DND-41 (cell line): ENCODE measurements around the gene PSMA5.

ENCODE experiments used
- ATAC-seq: fragments of 200-7000 bp; cut with Tn5 transposase; 3 replicates; pipeline ENCODE4 v1.9.1; 2021; ENCODE audit warnings: low read depth; ENCODE audit not compliant: insufficient read depth
- DNase-seq: peaks from one replicate; pipeline ENCODE4 v3.0.0-alpha.2; 2020
- H2AFZ ChIP-seq: 2 replicates; pipeline ENCODE4 v1.6.0; 2012; ENCODE audit warnings: low read depth, low read length
- H3K27ac ChIP-seq: 2 replicates; pipeline ENCODE4 v1.5.1; 2012; ENCODE audit warnings: low read length, inconsistent platforms
- H3K27me3 ChIP-seq: fragments of 200-600 bp; sonication (generic); 2 replicates; pipeline ENCODE4 v1.6.0; 2012; ENCODE audit warnings: low read length, mild to moderate bottlenecking, inconsistent platforms; ENCODE audit not compliant: insufficient read depth, poor library complexity
- H3K36me3 ChIP-seq: 2 replicates; pipeline ENCODE4 v1.5.1; 2012; ENCODE audit warnings: low read length, inconsistent platforms; ENCODE audit not compliant: insufficient read depth
- H3K4me1 ChIP-seq: 2 replicates; pipeline ENCODE4 v1.5.1; 2012; ENCODE audit warnings: mild to moderate bottlenecking, low read length; ENCODE audit not compliant: insufficient read depth
- H3K4me2 ChIP-seq: 2 replicates; pipeline ENCODE4 v1.6.0; 2012; ENCODE audit warnings: mild to moderate bottlenecking, moderate library complexity, low read length, inconsistent platforms; ENCODE audit not compliant: insufficient read depth
- H3K4me3 ChIP-seq, 2 experiments: fragments of 200-600 bp in 1 of 2; shearing (Covaris generic) in 1 of 2; 2 replicates each; pipeline ENCODE4 v1.5.1; 2012 to 2016; ENCODE audit warnings: inconsistent platforms in 2 of 2, low read length in 2 of 2, mild to moderate bottlenecking in 2 of 2, low read depth in 1 of 2, moderate library complexity in 1 of 2
- H3K79me2 ChIP-seq: 2 replicates; pipeline ENCODE4 v1.6.0; 2012; ENCODE audit warnings: low read length, inconsistent platforms; ENCODE audit not compliant: insufficient read depth
- H3K9ac ChIP-seq: 2 replicates; pipeline ENCODE4 v1.6.0; 2012; ENCODE audit warnings: low read depth, mild to moderate bottlenecking, inconsistent platforms, low read length, moderate library complexity
- H3K9me3 ChIP-seq: 2 replicates; pipeline ENCODE4 v1.5.1; 2012; ENCODE audit warnings: low read length, moderate library complexity, mild to moderate bottlenecking, inconsistent platforms; ENCODE audit not compliant: insufficient read depth, severe bottlenecking
- H4K20me1 ChIP-seq: 2 replicates; pipeline ENCODE4 v1.6.0; 2012; ENCODE audit warnings: low read length; ENCODE audit not compliant: insufficient read depth
- CTCF ChIP-seq: IDR thresholded peaks from 2 replicates; pipeline ENCODE4 v1.5.1; 2012; ENCODE audit warnings: borderline replicate concordance, low read length, moderate library complexity, mild to moderate bottlenecking; ENCODE audit not compliant: poor library complexity, severe bottlenecking; ENCODE audit errors: extremely low read depth
- EZH2 ChIP-seq: IDR thresholded peaks from 3 replicates; pipeline ENCODE4 v1.6.1; 2012; ENCODE audit warnings: borderline replicate concordance, low read depth, mild to moderate bottlenecking, moderate library complexity, low read length, inconsistent platforms; ENCODE audit not compliant: severe bottlenecking

Gene PSMA5

GRCh38 chr1:109372281-109372680, 54.0 kb downstream of the PSMA5 start:
- no peak for ATAC-seq
- TF ChIP-seq EZH2 (no peak), CTCF (no peak)
- H2AFZ ChIP-seq: no peak overlapping the region
- no peaks in the 10 kb centered on the region for H3K9me3 ChIP-seq
- no peaks in the 10 kb centered on the region for H3K27me3 ChIP-seq
- peaks cover 60% of the 10 kb centered on the region for H3K79me2 ChIP-seq
- H3K4me3 ChIP-seq: no peak overlapping the region
- no peak for DNase-seq
- no peak overlapping the region for H3K27ac ChIP-seq
- no peak overlapping the region for H3K4me2 ChIP-seq
- H3K36me3 ChIP-seq: peaks cover 11% of the 10 kb centered on the region
- peaks cover 17% of the 10 kb centered on the region for H3K4me1 ChIP-seq
- H3K9ac ChIP-seq: no peak overlapping the region
- H4K20me1 ChIP-seq: peaks cover 26% of the 10 kb centered on the region; the same call in 1 of the 2 replicates

DNA sequence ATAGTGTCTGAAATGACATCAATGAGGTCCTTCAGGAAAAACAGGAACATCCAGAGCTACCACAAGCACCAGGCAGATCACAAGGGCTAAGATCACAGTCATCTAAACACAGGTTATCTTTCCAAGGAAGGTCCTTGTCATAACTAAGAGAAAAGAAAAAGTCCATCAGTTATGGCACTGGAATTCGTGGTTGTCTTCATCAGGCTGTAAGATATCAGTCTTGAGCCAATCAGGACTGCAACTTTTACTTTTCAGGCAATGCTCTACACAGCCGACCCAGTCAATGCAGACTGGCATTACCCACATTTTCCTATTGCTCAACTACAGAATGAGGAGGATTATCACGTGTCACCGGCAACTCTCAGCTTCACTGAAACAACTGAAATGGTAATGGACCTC, 54.9 kb downstream of the PSMA5 start:
- no peak overlapping the region for H3K9ac ChIP-seq
- no peaks in the 10 kb centered on the region for H3K27me3 ChIP-seq
- peaks cover 17% of the 10 kb centered on the region for H3K4me1 ChIP-seq
- ATAC-seq (no peak), DNase-seq (no peak)
- no peaks in the 10 kb centered on the region for H3K9me3 ChIP-seq
- H2AFZ ChIP-seq: no peak overlapping the region
- H3K4me2 ChIP-seq: no peak overlapping the region
- H3K79me2 ChIP-seq: peaks cover 51% of the 10 kb centered on the region
- no peak overlapping the region for H3K4me3 ChIP-seq
- peaks cover 21% of the 10 kb centered on the region for H3K36me3 ChIP-seq
- no peak overlapping the region for H3K27ac ChIP-seq
- H4K20me1 ChIP-seq: peaks cover 26% of the 10 kb centered on the region; the same call in 1 of the 2 replicates
- TF ChIP-seq EZH2: no peak
- TF ChIP-seq CTCF: no peak

DNA sequence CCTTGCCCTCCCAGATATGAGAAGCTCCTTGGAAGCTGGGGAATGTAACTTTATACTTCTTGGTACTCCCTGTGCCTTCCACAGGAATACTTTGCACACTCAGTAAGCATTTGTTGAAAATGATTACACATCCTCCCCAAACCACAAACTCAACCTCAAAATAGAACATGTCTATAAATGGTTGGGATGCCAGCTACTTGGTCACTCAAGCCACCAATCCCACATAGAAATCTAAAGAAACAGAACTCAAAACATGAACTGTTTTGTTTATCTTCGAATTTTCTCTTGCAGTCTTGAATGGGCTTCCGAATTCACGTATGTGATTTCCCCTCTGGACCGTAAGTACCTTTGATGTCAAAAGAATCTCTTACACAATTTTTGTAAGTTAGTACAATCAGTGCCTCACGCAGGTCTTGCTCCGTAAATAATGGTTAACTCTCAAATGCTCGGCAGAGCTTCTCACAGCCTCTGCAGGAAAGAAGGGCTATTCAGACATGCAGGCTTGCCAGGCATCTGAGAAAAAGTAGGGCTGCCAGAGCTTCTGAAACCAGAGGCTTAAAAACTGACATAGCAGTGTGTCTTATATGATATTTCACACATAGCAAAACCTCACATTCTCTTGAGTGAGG, 55.4 kb downstream of the PSMA5 start:
- Histone ChIP-seq H3K4me2 (no peak overlapping the region), H3K9ac (no peak overlapping the region), H3K36me3 (peaks cover 25% of the 10 kb centered on the region), H3K27ac (no peak overlapping the region), H4K20me1 (peaks cover 26% of the 10 kb centered on the region; the same call in 1 of the 2 replicates), H3K4me3 (no peak overlapping the region), H3K27me3 (no peaks in the 10 kb centered on the region), H3K9me3 (no peaks in the 10 kb centered on the region), H2AFZ (no peak overlapping the region), H3K79me2 (peaks cover 50% of the 10 kb centered on the region), H3K4me1 (peaks cover 17% of the 10 kb centered on the region)
- ATAC-seq: no peak
- DNase-seq: no peak
- TF ChIP-seq EZH2: no peak
- TF ChIP-seq CTCF: no peak
